G401 (cell line): Measurements from ENCODE around the gene ARHGAP8. TPM values are rescaled to one million over a fixed set of nuclear protein-coding genes. Genes with fewer than 3 reads are reported as not detected.

Experiments
- DNase-seq: peaks from one replicate; pipeline ENCODE4 v3.0.0-alpha.2; 2015; ENCODE audit warnings: low spot score
- in situ Hi-C: cut with HindIII; loops from 2 replicates; pipeline ENCODE4 v1.10.0; 2016; ENCODE audit warnings: low sequenced_read_pairs, mixed read lengths
- total RNA-seq: library from RNA; depleted of rRNA; stranded (reverse); fragments of >200 nt; shearing (Covaris generic); gene quantifications from 2 replicates; pipeline ENCODE4 v1.2.3, GENCODE V29; 2014

ARHGAP8 gene
- total RNA-seq, 1 experiment from 2014 or later, result 15.7 TPM

DNA sequence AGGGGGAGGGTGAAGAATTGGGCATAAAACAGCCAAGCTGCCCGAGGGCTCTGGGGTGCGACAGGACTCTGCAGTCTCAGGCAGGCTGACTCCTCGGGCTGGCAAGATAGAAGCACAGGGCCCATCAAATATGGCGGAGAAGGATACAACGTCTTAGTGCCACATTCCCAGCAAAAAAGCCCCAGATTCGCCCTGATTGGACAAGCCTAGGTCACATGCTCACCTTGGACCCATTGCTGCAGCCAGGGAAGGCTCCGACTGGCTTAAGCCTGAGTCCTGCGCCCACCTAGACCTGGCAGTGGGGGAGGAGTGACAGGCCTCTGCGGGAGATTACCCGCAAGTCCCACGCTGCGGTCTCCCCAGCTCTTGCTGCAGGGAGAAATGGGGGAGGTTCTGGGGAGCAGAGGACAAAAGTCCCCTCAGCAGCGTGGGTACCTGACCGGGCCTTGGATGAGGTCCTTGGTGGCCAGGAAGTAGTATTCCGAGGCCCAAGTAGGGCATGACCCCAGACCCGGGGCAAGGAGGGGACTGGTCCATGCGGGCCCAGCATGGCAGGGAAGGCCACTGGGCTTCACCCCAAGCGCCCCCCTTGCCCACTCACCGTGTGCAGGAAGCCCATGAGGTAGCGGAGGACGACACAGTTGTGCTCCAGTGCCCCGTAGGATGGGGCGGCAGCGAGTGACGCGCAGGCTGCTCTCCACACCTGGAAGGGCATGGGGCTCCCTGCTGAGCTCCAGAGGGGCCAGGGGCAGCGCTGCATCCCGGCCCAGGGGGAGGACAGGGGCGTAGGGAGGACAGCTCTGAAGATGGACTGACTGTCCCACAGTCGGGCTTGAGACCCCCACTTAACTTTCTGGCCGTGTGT, 113.0 kb downstream of the ARHGAP8 start:
- in situ Hi-C loops, result no loop called here
- DNase-seq, result no peak

DNA sequence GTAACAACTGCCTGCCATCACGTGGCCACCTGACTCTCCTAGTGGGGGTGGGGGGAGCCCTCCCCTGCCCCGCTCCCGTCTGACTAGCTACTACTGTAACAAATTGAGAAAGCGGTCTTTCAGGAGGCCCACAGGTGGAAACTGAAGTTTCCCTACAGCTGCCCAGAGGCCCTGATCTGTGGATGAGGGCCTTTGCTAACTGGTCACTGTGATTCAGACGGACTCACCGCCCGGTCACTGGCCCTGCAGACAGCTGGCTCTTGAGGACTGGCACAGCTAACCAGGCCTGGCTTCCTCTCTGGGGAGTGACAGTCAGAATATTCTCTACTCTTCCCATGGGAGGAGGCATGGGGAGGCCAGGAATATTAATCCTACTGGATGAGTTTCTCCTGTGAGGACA, 116.8 kb downstream of the ARHGAP8 start:
- in situ Hi-C loops, result no loop called here
- DNase-seq, result no peak

GRCh38 chr22:44870021-44870420, 117.6 kb downstream of the ARHGAP8 start:
- no peak for DNase-seq
- in situ Hi-C loops, result no loop called here

DNA sequence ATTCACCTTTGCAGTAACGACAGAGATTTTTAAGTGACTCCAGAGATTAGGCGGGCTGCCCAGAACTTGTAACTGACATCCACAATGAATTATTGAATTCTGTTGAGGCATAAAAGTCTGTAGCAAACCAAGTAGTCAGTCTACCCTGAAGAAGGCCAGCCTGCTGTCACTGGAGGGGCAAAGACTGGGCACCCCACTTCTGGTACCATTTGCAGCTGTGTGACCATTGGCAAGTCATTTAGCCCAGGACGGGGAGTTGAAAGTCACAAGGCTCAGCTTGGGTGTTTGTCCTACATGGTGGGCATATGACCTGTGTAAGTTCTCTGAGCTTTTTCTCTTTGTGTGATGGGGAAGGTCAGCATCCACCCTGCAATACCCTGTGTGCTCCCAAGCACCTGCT, 119.4 kb downstream of the ARHGAP8 start:
- no peak for DNase-seq
- in situ Hi-C loops, result no loop called here

DNA sequence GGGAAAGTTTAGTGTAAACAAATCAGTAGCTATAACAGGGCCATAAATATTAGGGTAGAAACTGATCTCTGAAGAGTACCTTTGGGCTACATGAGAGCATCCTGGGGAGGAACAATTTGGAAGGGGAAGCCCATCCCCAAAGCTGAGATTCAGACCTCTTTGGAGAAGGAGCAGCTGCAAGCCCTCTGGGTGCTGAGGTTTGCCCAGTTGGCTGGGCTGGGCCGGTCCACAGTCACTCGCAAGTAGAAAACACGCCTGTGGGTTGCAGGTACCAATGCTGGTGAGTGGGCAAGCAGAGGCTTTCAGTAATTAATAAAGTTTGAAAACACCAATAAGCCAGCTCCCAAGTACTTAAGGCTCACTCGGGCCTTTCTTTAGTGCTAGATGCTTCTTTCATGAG, 124.5 kb downstream of the ARHGAP8 start:
- in situ Hi-C loops, result no loop called here
- DNase-seq, result no peak

GRCh38 chr22:44878483-44879300, 126.3 kb downstream of the ARHGAP8 start:
- in situ Hi-C loops, result no loop called here
- no peak for DNase-seq

GRCh38 chr22:44879301-44879680, 126.9 kb downstream of the ARHGAP8 start:
- in situ Hi-C loops, result no loop called here
- no peak for DNase-seq

GRCh38 chr22:44880610-44881290, 128.4 kb downstream of the ARHGAP8 start:
- in situ Hi-C loops, result no loop called here
- no peak for DNase-seq

DNA sequence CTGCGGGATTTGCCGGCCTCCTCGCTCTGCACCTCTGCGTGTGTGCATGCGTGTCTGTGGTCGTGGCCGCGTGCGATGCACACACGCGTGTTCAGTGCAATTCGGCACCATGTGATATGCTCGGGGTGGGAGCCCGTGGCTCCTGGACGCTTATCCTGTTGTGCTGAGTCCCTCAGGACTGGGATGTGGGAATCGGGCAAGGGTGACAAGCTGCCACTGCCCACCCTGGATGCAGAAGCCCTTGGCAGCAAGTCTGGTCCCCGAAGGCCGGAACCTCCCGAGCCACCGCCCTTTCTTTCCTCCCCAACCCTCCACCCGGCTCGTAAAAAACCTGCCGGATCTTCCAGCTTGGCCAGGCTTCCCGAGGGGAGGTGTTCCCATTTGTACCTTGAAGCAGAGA, 129.2 kb downstream of the ARHGAP8 start:
- no peak for DNase-seq
- in situ Hi-C loops, result no loop called here

GRCh38 chr22:44882226-44882905, 130.0 kb downstream of the ARHGAP8 start:
- no peak for DNase-seq
- in situ Hi-C loops, result no loop called here

GRCh38 chr22:44883011-44883421, 130.6 kb downstream of the ARHGAP8 start:
- no peak for DNase-seq
- in situ Hi-C loops, result no loop called here

- DNase-seq, result no peak
- in situ Hi-C loops, result no loop called here
Measured at GRCh38 chr22:44884562-44884961, 132.2 kb downstream of the ARHGAP8 start.

DNA sequence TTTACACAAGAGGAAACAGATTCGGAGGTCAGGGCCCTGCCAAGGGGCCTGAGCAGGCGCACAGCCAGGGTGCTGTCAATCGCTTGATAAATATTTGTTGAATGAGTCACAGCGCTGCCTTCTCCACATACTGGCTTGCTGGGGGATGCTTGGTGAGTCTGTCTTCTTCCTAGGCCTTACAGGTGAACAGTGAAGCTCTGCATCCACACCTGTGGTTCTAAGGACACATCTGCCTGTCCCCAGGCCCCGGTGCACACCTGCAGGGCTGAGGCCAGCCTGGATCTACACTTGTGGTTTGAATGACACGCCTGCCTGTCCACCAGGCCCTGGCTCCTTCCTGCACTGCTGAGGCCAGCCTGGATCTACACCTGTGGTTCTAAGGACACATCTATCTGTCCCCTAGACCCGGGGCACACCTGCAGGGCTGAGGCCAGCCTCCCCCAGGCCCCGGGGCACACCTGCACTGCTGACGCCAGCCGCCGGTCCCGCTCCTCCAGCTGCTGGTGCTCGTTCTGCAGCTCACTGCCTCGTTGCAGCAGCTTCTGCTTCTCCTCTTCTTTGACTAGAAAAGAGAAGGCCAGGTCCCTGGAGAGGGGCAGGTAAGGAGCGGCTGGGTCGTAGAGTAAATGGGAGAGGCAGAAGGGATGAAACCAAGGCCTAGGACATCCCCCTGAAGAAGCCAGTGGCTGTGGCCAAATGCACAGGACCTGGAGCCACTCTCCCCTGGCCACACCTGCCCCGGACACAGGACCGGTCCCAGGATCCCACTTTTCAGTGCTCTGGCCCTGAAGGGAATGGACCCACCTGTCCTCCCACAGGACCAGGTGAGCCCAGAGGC, 132.8 kb downstream of the ARHGAP8 start:
- in situ Hi-C loops, result no loop called here

DNA sequence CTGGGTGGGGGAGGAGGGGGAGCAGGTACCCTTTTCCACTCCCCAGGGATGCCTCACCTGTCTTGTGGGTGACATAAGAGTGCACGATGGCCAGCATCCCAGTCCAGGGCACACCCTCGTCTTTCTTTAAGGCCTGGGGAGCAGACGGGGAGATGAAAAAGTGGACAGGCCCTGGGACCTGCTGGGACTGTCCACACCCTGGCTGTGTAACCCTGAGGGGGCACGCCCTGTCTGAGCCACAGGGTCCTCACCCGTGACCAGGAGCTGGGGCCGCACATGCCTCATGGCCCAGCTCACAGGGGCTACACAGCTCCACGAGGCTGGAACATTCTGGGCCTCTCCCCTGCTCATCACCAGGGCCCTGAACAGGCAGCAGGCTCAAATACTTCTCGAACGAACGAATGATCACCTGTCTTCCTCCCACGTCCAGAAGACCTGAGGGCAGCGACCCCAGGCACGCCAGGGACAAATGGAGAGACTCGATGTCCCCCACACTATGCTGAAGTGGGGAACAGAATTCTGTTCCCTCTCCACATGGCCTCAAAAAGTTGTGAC, 133.5 kb downstream of the ARHGAP8 start:
- DNase-seq, result no peak
- in situ Hi-C loops, result no loop called here

More for the DNA sequence above, 132.8 kb downstream of the ARHGAP8 start:
- no peak for DNase-seq

DNA sequence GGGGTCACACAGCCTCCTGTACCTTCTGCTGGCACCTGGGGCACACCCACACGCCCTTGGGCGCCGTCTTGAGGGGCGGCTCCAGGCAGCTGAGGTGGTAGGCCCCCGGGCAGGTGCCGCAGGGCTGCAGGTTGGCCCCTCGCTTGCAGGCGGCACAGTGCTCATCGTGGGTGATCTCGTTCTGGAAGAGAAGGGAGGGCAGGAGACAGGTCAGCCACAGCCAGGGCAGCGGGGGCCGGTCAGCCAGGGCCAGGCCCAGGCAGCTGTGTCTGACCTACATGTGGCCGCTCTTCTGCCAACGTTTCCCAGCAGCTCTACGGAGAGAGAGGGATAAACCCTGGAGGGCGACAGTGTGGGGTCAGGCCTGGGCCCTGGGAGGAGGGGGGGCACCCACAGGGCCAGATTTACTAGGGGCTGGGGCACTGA, 135.6 kb downstream of the ARHGAP8 start:
- in situ Hi-C loops, result no loop called here
- no peak for DNase-seq

- in situ Hi-C loops, result no loop called here
- DNase-seq, result no peak
Measured at GRCh38 chr22:44888491-44889254, 136.3 kb downstream of the ARHGAP8 start.

GRCh38 chr22:44889255-44889878, 137.0 kb downstream of the ARHGAP8 start:
- no peak for DNase-seq
- in situ Hi-C loops, result no loop called here
